Breast epithelium (tissue), 3 donors: Measurements from ENCODE around the gene WNT8B.

Experiments
- POLR2AphosphoS5 ChIP-seq, 3 donors: sonication (generic); formaldehyde crosslinking; IDR thresholded peaks; one replicate each; pipeline ENCODE4 v1.6.1; 2017; ENCODE audit warnings: antibody characterized with exemption in 3 of 3
- TF ChIP-seq, protein P1 (sequence below), 3 donors: fragments of 450-650 bp; IDR thresholded peaks; one replicate each; pipeline ENCODE4 v1.5.1; 2016 to 2017; ENCODE audit warnings: antibody characterized with exemption in 3 of 3, mild to moderate bottlenecking in 3 of 3, moderate library complexity in 3 of 3

DNA sequence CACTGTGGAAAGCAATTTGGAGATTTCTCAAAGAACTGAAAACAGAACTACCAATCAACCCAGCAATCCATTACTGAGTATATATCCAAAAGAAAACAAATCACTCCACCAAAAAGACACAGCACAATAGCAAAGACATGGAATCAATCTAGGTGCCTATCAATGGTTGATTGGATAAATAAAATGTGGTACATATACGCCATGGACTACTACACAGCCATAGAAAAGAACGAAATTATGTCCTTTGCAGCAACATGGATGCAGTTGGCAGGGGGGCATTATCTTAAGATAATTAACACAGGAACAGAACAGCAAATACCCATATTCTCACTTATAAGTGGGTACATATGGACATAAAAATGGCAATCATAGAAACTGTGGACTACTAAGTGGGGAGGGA, 35.4 kb upstream of the WNT8B start:
- TF ChIP-seq, protein P1, sequence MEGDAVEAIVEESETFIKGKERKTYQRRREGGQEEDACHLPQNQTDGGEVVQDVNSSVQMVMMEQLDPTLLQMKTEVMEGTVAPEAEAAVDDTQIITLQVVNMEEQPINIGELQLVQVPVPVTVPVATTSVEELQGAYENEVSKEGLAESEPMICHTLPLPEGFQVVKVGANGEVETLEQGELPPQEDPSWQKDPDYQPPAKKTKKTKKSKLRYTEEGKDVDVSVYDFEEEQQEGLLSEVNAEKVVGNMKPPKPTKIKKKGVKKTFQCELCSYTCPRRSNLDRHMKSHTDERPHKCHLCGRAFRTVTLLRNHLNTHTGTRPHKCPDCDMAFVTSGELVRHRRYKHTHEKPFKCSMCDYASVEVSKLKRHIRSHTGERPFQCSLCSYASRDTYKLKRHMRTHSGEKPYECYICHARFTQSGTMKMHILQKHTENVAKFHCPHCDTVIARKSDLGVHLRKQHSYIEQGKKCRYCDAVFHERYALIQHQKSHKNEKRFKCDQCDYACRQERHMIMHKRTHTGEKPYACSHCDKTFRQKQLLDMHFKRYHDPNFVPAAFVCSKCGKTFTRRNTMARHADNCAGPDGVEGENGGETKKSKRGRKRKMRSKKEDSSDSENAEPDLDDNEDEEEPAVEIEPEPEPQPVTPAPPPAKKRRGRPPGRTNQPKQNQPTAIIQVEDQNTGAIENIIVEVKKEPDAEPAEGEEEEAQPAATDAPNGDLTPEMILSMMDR (IDR thresholded peaks at IDR 0.05) = no peak
- TF ChIP-seq POLR2AphosphoS5 (IDR thresholded peaks at IDR 0.05) = no peak
